MCF 10A (cell line): Measurements from ENCODE around the gene GAPT. TPM values are rescaled to one million over a fixed set of nuclear protein-coding genes. Genes with fewer than 3 reads are reported as not detected.
A peak's percentile ranks its signal among the peaks of the same experiment; 100 is the strongest.

Source experiments
- BruUV-seq: library from RNA; stranded (reverse); fragments of 400-500 nt; replicated peaks from 2 replicates; lab custom pipeline; 2021; lab: Mats Ljungman, UMichigan
- CTCF ChIA-PET: fragments of 300-600 bp; sonication (Branson Sonifier 250); formaldehyde crosslinking; extraction: SDS; loops from one replicate; lab custom pipeline; 2021; ENCODE audit warnings: antibody characterized with exemption, inconsistent platforms; lab: Yijun Ruan, JAX
- POLR2A ChIA-PET: fragments of 300-600, 350-650 bp; sonication (Branson Sonifier 250); formaldehyde crosslinking; extraction: SDS; loops from one replicate; lab custom pipeline; 2020; ENCODE audit warnings: antibody characterized with exemption, inconsistent platforms; lab: Yijun Ruan, JAX
- DNase-seq: peaks from one replicate; pipeline ENCODE4 v3.0.0-alpha.2; 2018; ENCODE audit not compliant: unreplicated experiment
- H3K27ac Mint-ChIP-seq: one replicate; pipeline ENCODE4 v1.8.0; 2022; ENCODE audit warnings: mild to moderate bottlenecking, low read depth, mixed read lengths; ENCODE audit not compliant: unreplicated experiment
- H3K27me3 Mint-ChIP-seq: one replicate; pipeline ENCODE4 v1.8.0; 2022; ENCODE audit warnings: mixed read lengths; ENCODE audit not compliant: insufficient read depth, unreplicated experiment
- H3K36me3 Mint-ChIP-seq: one replicate; pipeline ENCODE4 v1.8.0; 2022; ENCODE audit warnings: mild to moderate bottlenecking, moderate library complexity, mixed read lengths; ENCODE audit not compliant: insufficient read depth, unreplicated experiment
- H3K4me1 Mint-ChIP-seq: one replicate; pipeline ENCODE4 v1.8.0; 2022; ENCODE audit warnings: mixed read lengths; ENCODE audit not compliant: insufficient read depth, unreplicated experiment
- H3K4me3 Mint-ChIP-seq: one replicate; pipeline ENCODE4 v1.8.0; 2022; ENCODE audit warnings: mild to moderate bottlenecking, moderate library complexity, mixed read lengths; ENCODE audit not compliant: unreplicated experiment
- H3K9me3 Mint-ChIP-seq: one replicate; pipeline ENCODE4 v1.8.0; 2022; ENCODE audit warnings: mixed read lengths; ENCODE audit not compliant: unreplicated experiment
- CTCF ChIP-seq: fragments of 200-600 bp; IDR thresholded peaks from one replicate; pipeline ENCODE4 v1.8.0; 2022; ENCODE audit warnings: antibody characterized with exemption, mild to moderate bottlenecking; ENCODE audit not compliant: unreplicated experiment
- intact Hi-C: fragments of 100-400 bp; cut with micrococcal nuclease; formaldehyde crosslinking; loops from 2 replicates; pipeline ENCODE4 v1.14.1; 2022
- total RNA-seq: library from RNA; stranded (reverse); gene quantifications from 2 replicates; pipeline ENCODE4 v1.2.3, GENCODE V29; 2022

The GAPT gene
- total RNA-seq, 1 experiment from 2014 or later: not detected

- H3K27ac Mint-ChIP-seq: no peak overlapping the region
These were observed 8.0 kb downstream of the GAPT start for GRCh38 chr5:58499231-58499630.

GRCh38 chr5:58499941-58500340 is 8.7 kb downstream of the GAPT start:
- no peak for TF ChIP-seq CTCF
- Mint-ChIP-seq H3K27ac (no peak overlapping the region), H3K4me3 (no peak overlapping the region), H3K9me3 (no peaks in the 10 kb centered on the region), H3K36me3 (no peaks in the 10 kb centered on the region), H3K4me1 (no peaks in the 10 kb centered on the region), H3K27me3 (peaks cover 99% of the 10 kb centered on the region)
- ChIA-PET POLR2A (interaction anchor here (0.7 kb wide), 2 partner anchors 259 to 350 kb away, joined by 3 to 5 read pairs; no protein-coding TSS in a partner anchor), CTCF (interaction anchor here (0.6 to 7.7 kb wide), 12 partner anchors 15 to 777 kb away, joined by 3 to 211 read pairs (median 4); no protein-coding TSS in a partner anchor)
- BruUV-seq: no TSS peak
- intact Hi-C loops: loop anchor here (10.0 kb wide), 1 partner anchor 225 kb away; no protein-coding TSS in a partner anchor
- no peak for DNase-seq

More at GRCh38 chr5:58499231-58499630, 8.0 kb downstream of the GAPT start:
- POLR2A ChIA-PET: no interaction called here
- Mint-ChIP-seq H3K27me3 (peaks cover 99% of the 10 kb centered on the region), H3K4me1 (no peaks in the 10 kb centered on the region), H3K4me3 (no peak overlapping the region), H3K36me3 (no peaks in the 10 kb centered on the region), H3K9me3 (no peaks in the 10 kb centered on the region)
- no TSS peak for BruUV-seq
- CTCF ChIA-PET: interaction anchor here (0.5 to 7.7 kb wide), 17 partner anchors 9 to 1095 kb away, joined by 3 to 211 read pairs (median 3); no protein-coding TSS in a partner anchor
- intact Hi-C loops: no loop called here
- DNase-seq: no peak
- TF ChIP-seq CTCF: no peak

GRCh38 chr5:58501778-58502417 is 10.7 kb downstream of the GAPT start:
- Mint-ChIP-seq H3K4me3 (no peak overlapping the region), H3K9me3 (no peaks in the 10 kb centered on the region), H3K4me1 (no peaks in the 10 kb centered on the region), H3K36me3 (no peaks in the 10 kb centered on the region), H3K27ac (no peak overlapping the region), H3K27me3 (peaks cover 94% of the 10 kb centered on the region)
- intact Hi-C loops: loop anchor here (10.0 kb wide), 1 partner anchor 223 kb away; no protein-coding TSS in a partner anchor
- TF ChIP-seq CTCF: no peak
- ChIA-PET POLR2A (no interaction called here), CTCF (interaction anchor here (0.7 to 2.6 kb wide), 4 partner anchors 14 to 612 kb away, joined by 3 to 14 read pairs (median 4); no protein-coding TSS in a partner anchor)
- DNase-seq: peak; percentile 5
- no TSS peak for BruUV-seq

- no peaks in the 10 kb centered on the region for H3K36me3 Mint-ChIP-seq
- no peaks in the 10 kb centered on the region for H3K4me1 Mint-ChIP-seq
- intact Hi-C loops: loop anchor here (10.0 kb wide), 1 partner anchor 221 kb away; no protein-coding TSS in a partner anchor
- DNase-seq: no peak
- ChIA-PET POLR2A (no interaction called here), CTCF (interaction anchor here (0.7 to 2.6 kb wide), 3 partner anchors 21 to 346 kb away, joined by 3 to 14 read pairs (median 4); no protein-coding TSS in a partner anchor)
- H3K27me3 Mint-ChIP-seq: peaks cover 94% of the 10 kb centered on the region
- no peak overlapping the region for H3K4me3 Mint-ChIP-seq
- no peak for TF ChIP-seq CTCF
- H3K9me3 Mint-ChIP-seq: no peaks in the 10 kb centered on the region
- BruUV-seq: no TSS peak
- H3K27ac Mint-ChIP-seq: no peak overlapping the region
These were observed 12.3 kb downstream of the GAPT start for GRCh38 chr5:58503390-58504046.
